HEK293 (cell line): Measurements from ENCODE around the gene NTN5.
A peak's percentile ranks its signal among the peaks of the same experiment; 100 is the strongest.

Experiments used
- ATF2 ChIP-seq: fragments of 450-650 bp; formaldehyde crosslinking; IDR thresholded peaks from 2 replicates; pipeline ENCODE4 v1.5.1; 2016; ENCODE audit warnings: missing biosample characterization, missing genetic modification characterization, low read depth
- GLI2 ChIP-seq: fragments of 450-650 bp; formaldehyde crosslinking; IDR thresholded peaks from 2 replicates; pipeline ENCODE4; 2017; ENCODE audit warnings: missing biosample characterization, missing genetic modification characterization, low read depth, borderline replicate concordance
- HOXA7 ChIP-seq: sonication (generic); formaldehyde crosslinking; IDR thresholded peaks from 2 replicates; pipeline ENCODE4 v1.8.1; 2022; ENCODE audit warnings: missing genetic modification reagents, borderline replicate concordance
- HOXD13 ChIP-seq: sonication (generic); formaldehyde crosslinking; IDR thresholded peaks from 2 replicates; pipeline ENCODE4 v1.8.0; 2022; ENCODE audit warnings: missing genetic modification reagents, borderline replicate concordance
- IKZF3 ChIP-seq: fragments of 450-650 bp; IDR thresholded peaks from 2 replicates; pipeline ENCODE4 v1.5.0; 2018; ENCODE audit warnings: missing biosample characterization, mild to moderate bottlenecking, missing genetic modification characterization, moderate library complexity
- KLF9 ChIP-seq: fragments of 450-650 bp; formaldehyde crosslinking; IDR thresholded peaks from 2 replicates; pipeline ENCODE4 v1.5.1; 2016; ENCODE audit warnings: missing biosample characterization, missing genetic modification characterization, low read depth
- MEIS1 ChIP-seq: sonication (generic); formaldehyde crosslinking; IDR thresholded peaks from 2 replicates; pipeline ENCODE4 v1.8.1; 2022; ENCODE audit warnings: missing genetic modification reagents, mild to moderate bottlenecking, borderline replicate concordance
- OVOL3 ChIP-seq: fragments of 450-650 bp; formaldehyde crosslinking; IDR thresholded peaks from 2 replicates; pipeline ENCODE4 v1.5.1; 2016; ENCODE audit warnings: missing biosample characterization, missing genetic modification characterization
- PBX3 ChIP-seq: sonication (generic); formaldehyde crosslinking; IDR thresholded peaks from 2 replicates; pipeline ENCODE4 v1.8.1; 2022; ENCODE audit warnings: mild to moderate bottlenecking, moderate library complexity, missing genetic modification reagents
- PRDM1 ChIP-seq: fragments of 450-650 bp; formaldehyde crosslinking; IDR thresholded peaks from 2 replicates; pipeline ENCODE4; 2016; ENCODE audit warnings: missing biosample characterization, missing genetic modification characterization
- RBAK ChIP-seq: fragments of 450-650 bp; formaldehyde crosslinking; IDR thresholded peaks from 2 replicates; pipeline ENCODE4 v1.5.1; 2016; ENCODE audit warnings: missing biosample characterization, missing genetic modification characterization
- TCF7L2 ChIP-seq: IDR thresholded peaks from 2 replicates; pipeline ENCODE4 v1.6.1; 2011; ENCODE audit warnings: low read depth, mild to moderate bottlenecking, inconsistent platforms, low read length, moderate library complexity, borderline replicate concordance
- ZBTB7A ChIP-seq: fragments of 450-650 bp; formaldehyde crosslinking; IDR thresholded peaks from 2 replicates; pipeline ENCODE4 v1.5.1; 2016; ENCODE audit warnings: low read depth, missing biosample characterization, missing genetic modification characterization
- ZFHX2 ChIP-seq: fragments of 450-650 bp; formaldehyde crosslinking; conservative IDR thresholded peaks from 2 replicates; pipeline ENCODE4 v1.5.1; 2016; ENCODE audit warnings: missing biosample characterization, missing genetic modification characterization
- ZNF10 ChIP-seq: fragments of 450-650 bp; formaldehyde crosslinking; IDR thresholded peaks from 2 replicates; pipeline ENCODE4 v1.5.1; 2017; ENCODE audit warnings: missing biosample characterization, missing genetic modification characterization
- ZNF114 ChIP-seq: fragments of 450-650 bp; formaldehyde crosslinking; IDR thresholded peaks from 2 replicates; pipeline ENCODE4 v1.5.0; 2017; ENCODE audit warnings: missing biosample characterization, missing genetic modification characterization
- ZNF169 ChIP-seq: fragments of 450-650 bp; formaldehyde crosslinking; IDR thresholded peaks from 2 replicates; pipeline ENCODE4 v1.5.1; 2016; ENCODE audit warnings: missing biosample characterization, missing genetic modification characterization
- ZNF214 ChIP-seq: fragments of 450-650 bp; formaldehyde crosslinking; IDR thresholded peaks from 2 replicates; pipeline ENCODE4 v1.5.1; 2017; ENCODE audit warnings: missing biosample characterization, mild to moderate bottlenecking, missing genetic modification characterization, borderline replicate concordance
- ZNF248 ChIP-seq: fragments of 450-650 bp; formaldehyde crosslinking; IDR thresholded peaks from 2 replicates; pipeline ENCODE4 v1.5.1; 2017; ENCODE audit warnings: missing biosample characterization, missing genetic modification characterization
- ZNF416 ChIP-seq: fragments of 450-650 bp; formaldehyde crosslinking; IDR thresholded peaks from 2 replicates; pipeline ENCODE4 v1.5.1; 2016; ENCODE audit warnings: missing biosample characterization, missing genetic modification characterization
- ZNF501 ChIP-seq: fragments of 450-650 bp; formaldehyde crosslinking; IDR thresholded peaks from 2 replicates; pipeline ENCODE4 v1.5.1; 2016; ENCODE audit warnings: missing biosample characterization, missing genetic modification characterization
- ZNF529 ChIP-seq: fragments of 450-650 bp; formaldehyde crosslinking; IDR thresholded peaks from 2 replicates; pipeline ENCODE4 v1.5.1; 2017; ENCODE audit warnings: missing genetic modification characterization, missing biosample characterization; ENCODE audit not compliant: insufficient replicate concordance
- ZNF530 ChIP-seq: fragments of 450-650 bp; formaldehyde crosslinking; IDR thresholded peaks from 2 replicates; pipeline ENCODE4 v1.5.1; 2016; ENCODE audit warnings: low read depth, missing biosample characterization, missing genetic modification characterization
- ZNF561 ChIP-seq: fragments of 450-650 bp; IDR thresholded peaks from 2 replicates; pipeline ENCODE4 v1.5.1; 2018; ENCODE audit warnings: missing biosample characterization, missing genetic modification characterization, borderline replicate concordance
- ZNF596 ChIP-seq: fragments of 450-650 bp; IDR thresholded peaks from 2 replicates; pipeline ENCODE4 v1.5.0; 2018; ENCODE audit warnings: missing biosample characterization, mild to moderate bottlenecking, missing genetic modification characterization, moderate library complexity
- ZNF623 ChIP-seq: fragments of 450-650 bp; formaldehyde crosslinking; IDR thresholded peaks from 2 replicates; pipeline ENCODE4 v1.5.1; 2016; ENCODE audit warnings: missing biosample characterization, missing genetic modification characterization
- ZNF658 ChIP-seq: fragments of 450-650 bp; formaldehyde crosslinking; IDR thresholded peaks from 2 replicates; pipeline ENCODE4; 2016; ENCODE audit warnings: missing biosample characterization, missing genetic modification characterization
- ZNF768 ChIP-seq: fragments of 450-650 bp; formaldehyde crosslinking; IDR thresholded peaks from 2 replicates; pipeline ENCODE4 v1.5.1; 2018; ENCODE audit warnings: missing biosample characterization, mild to moderate bottlenecking, missing genetic modification characterization
- ZNF777 ChIP-seq: fragments of 450-650 bp; formaldehyde crosslinking; IDR thresholded peaks from 2 replicates; pipeline ENCODE4 v1.5.1; 2017; ENCODE audit warnings: missing biosample characterization, missing genetic modification characterization, borderline replicate concordance
- ZNF785 ChIP-seq: fragments of 450-650 bp; formaldehyde crosslinking; IDR thresholded peaks from 2 replicates; pipeline ENCODE4 v1.5.1; 2016; ENCODE audit warnings: missing biosample characterization, missing genetic modification characterization
- ZNF792 ChIP-seq: fragments of 450-650 bp; formaldehyde crosslinking; IDR thresholded peaks from 2 replicates; pipeline ENCODE4 v1.5.1; 2016; ENCODE audit warnings: missing biosample characterization, missing genetic modification characterization
- ZSCAN23 ChIP-seq: fragments of 450-650 bp; formaldehyde crosslinking; IDR thresholded peaks from 2 replicates; pipeline ENCODE4 v1.5.1; 2016; ENCODE audit warnings: missing biosample characterization, missing genetic modification characterization
- ZSCAN30 ChIP-seq: fragments of 450-650 bp; IDR thresholded peaks from 2 replicates; pipeline ENCODE4 v1.5.1; 2018; ENCODE audit warnings: missing biosample characterization, mild to moderate bottlenecking, missing genetic modification characterization, moderate library complexity
- TF ChIP-seq, protein P1 (sequence below): fragments of 450-650 bp; formaldehyde crosslinking; optimal IDR thresholded peaks from 2 replicates; pipeline ENCODE3; 2016; ENCODE audit warnings: missing biosample characterization, mild to moderate bottlenecking, missing genetic modification characterization
- TF ChIP-seq, protein P2 (sequence below): fragments of 450-650 bp; formaldehyde crosslinking; IDR thresholded peaks from 2 replicates; pipeline ENCODE4 v1.5.1; 2016; ENCODE audit warnings: missing biosample characterization, missing genetic modification characterization
- TF ChIP-seq, protein P3 (sequence below): fragments of 450-650 bp; formaldehyde crosslinking; IDR thresholded peaks from 2 replicates; pipeline ENCODE4 v1.5.1; 2016; ENCODE audit warnings: missing biosample characterization, missing genetic modification characterization

NTN5 gene

GRCh38 chr19:48634424-48635262, 38.2 kb downstream of the NTN5 start (continued):
- no peak for TF ChIP-seq ZNF792
- TF ChIP-seq PRDM1 (tag by site-specific recombination): no peak
- TF ChIP-seq ZNF530 (tag by site-specific recombination): no peak
- TF ChIP-seq HOXA7: no peak
- TF ChIP-seq, protein P1, sequence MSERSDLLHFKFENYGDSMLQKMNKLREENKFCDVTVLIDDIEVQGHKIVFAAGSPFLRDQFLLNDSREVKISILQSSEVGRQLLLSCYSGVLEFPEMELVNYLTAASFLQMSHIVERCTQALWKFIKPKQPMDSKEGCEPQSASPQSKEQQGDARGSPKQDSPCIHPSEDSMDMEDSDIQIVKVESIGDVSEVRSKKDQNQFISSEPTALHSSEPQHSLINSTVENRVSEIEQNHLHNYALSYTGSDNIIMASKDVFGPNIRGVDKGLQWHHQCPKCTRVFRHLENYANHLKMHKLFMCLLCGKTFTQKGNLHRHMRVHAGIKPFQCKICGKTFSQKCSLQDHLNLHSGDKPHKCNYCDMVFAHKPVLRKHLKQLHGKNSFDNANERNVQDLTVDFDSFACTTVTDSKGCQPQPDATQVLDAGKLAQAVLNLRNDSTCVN (tag by site-specific recombination): no peak
- TF ChIP-seq ZNF214: no peak
- TF ChIP-seq ZBTB7A (tag by site-specific recombination): no peak
- no peak for TF ChIP-seq ZNF596 (tag by site-specific recombination)
- TF ChIP-seq MEIS1 (CRISPR knock-in tag): no peak
- TF ChIP-seq ZFHX2: peak; percentile 87
- TF ChIP-seq IKZF3 (tag by site-specific recombination): peak; percentile 95
- TF ChIP-seq ZNF169: no peak
- TF ChIP-seq, protein P2, sequence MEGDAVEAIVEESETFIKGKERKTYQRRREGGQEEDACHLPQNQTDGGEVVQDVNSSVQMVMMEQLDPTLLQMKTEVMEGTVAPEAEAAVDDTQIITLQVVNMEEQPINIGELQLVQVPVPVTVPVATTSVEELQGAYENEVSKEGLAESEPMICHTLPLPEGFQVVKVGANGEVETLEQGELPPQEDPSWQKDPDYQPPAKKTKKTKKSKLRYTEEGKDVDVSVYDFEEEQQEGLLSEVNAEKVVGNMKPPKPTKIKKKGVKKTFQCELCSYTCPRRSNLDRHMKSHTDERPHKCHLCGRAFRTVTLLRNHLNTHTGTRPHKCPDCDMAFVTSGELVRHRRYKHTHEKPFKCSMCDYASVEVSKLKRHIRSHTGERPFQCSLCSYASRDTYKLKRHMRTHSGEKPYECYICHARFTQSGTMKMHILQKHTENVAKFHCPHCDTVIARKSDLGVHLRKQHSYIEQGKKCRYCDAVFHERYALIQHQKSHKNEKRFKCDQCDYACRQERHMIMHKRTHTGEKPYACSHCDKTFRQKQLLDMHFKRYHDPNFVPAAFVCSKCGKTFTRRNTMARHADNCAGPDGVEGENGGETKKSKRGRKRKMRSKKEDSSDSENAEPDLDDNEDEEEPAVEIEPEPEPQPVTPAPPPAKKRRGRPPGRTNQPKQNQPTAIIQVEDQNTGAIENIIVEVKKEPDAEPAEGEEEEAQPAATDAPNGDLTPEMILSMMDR (tag by site-specific recombination): no peak
- TF ChIP-seq ZNF529: no peak
- TF ChIP-seq ZNF785 (tag by site-specific recombination): no peak; the same call in 1 of the 2 replicates
- no peak for TF ChIP-seq ZNF768 (tag by site-specific recombination)
- no peak for TF ChIP-seq GLI2 (tag by site-specific recombination)
- no peak for TF ChIP-seq ZNF501 (tag by site-specific recombination)
- TF ChIP-seq ZNF658 (tag by site-specific recombination): no peak
- TF ChIP-seq OVOL3: no peak
- no peak for TF ChIP-seq ZNF114 (tag by site-specific recombination)
- TF ChIP-seq TCF7L2: no peak
- TF ChIP-seq PBX3 (CRISPR knock-in tag): no peak
- no peak for TF ChIP-seq ZNF623 (tag by site-specific recombination)
- no peak for TF ChIP-seq ZNF416 (tag by site-specific recombination)
- TF ChIP-seq ATF2 (tag by site-specific recombination): no peak
- 0 out of 2 replicates have a peak, but pooled peaks have one; percentile 46 for TF ChIP-seq ZSCAN23 (tag by site-specific recombination)
- no peak for TF ChIP-seq HOXD13 (CRISPR knock-in tag)
- no peak for TF ChIP-seq ZNF777 (tag by site-specific recombination)
- TF ChIP-seq ZNF561 (tag by site-specific recombination): no peak
- TF ChIP-seq ZSCAN30 (tag by site-specific recombination): peak; percentile 96
- no peak for TF ChIP-seq RBAK (tag by site-specific recombination)
- TF ChIP-seq ZNF248: no peak
- TF ChIP-seq, protein P3, sequence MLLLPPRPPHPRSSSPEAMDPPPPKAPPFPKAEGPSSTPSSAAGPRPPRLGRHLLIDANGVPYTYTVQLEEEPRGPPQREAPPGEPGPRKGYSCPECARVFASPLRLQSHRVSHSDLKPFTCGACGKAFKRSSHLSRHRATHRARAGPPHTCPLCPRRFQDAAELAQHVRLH (tag by site-specific recombination): peak; percentile 84
- peak; percentile 95 for TF ChIP-seq KLF9 (tag by site-specific recombination)
- TF ChIP-seq ZNF10 (tag by site-specific recombination): 0 out of 2 replicates have a peak, but pooled peaks have one; percentile 14
